Activated effector memory CD4-positive, alpha-beta T cell treated with Interleukin-2 at 50 U/mL for 16 hours (primary cell): ENCODE measurements around the gene CRB1.

Experiments used
- DNase-seq: peaks from one replicate; pipeline ENCODE4 v3.0.0-alpha.2; 2020

CRB1 gene

GRCh38 chr1:197268012-197268411 is at the start of gene CRB1:
Gene CRB1 (plus strand): TSS chr1:197268252. CDS start chr1:197268413, 161 bp downstream.
- no peak for DNase-seq

- no peak for DNase-seq
These were observed 49.2 kb upstream of the CRB1 start for GRCh38 chr1:197218857-197219256.

- no peak for DNase-seq
These were observed 45.9 kb upstream of the CRB1 start for GRCh38 chr1:197222025-197222685.

GRCh38 chr1:197222780-197223179 is 45.3 kb upstream of the CRB1 start:
- DNase-seq, result no peak

DNA sequence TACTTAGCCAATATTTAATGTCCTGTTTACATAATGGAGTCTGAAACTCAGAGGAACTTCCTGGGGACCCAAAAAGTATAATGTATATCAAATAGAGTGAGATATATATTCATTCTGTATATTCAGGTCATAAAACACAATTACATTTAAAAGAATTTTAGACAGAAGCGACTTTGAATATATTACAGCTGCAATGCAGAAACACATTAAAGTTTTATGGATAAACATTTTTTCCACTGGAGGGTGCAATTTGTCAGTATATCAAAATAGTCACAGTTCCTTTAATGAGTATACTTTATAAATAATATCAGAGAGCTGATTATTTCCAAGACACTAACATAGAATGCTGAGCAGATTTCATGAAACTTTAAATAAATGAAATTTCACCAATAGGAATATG is 43.9 kb upstream of the CRB1 start:
- DNase-seq, result no peak

DNA sequence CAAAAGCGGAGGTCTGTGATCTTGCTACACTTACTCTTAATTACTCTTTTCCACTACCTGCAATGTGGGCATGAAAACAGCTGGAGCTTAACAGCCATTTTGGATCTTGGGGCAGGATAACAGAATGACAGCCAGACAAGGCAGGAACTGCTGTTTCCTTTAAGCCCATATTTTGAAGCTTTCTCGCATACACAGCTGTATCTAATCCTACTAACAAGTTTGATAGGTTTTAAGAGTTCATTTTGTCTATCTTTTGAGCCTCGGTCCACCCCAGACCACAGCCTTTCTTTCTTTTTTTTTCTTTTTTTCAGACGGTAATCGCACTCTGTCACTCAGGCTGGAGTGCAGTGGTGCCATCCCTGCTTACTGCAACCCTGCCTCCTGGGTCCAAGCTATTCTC is 42.4 kb upstream of the CRB1 start:
- no peak for DNase-seq

DNA sequence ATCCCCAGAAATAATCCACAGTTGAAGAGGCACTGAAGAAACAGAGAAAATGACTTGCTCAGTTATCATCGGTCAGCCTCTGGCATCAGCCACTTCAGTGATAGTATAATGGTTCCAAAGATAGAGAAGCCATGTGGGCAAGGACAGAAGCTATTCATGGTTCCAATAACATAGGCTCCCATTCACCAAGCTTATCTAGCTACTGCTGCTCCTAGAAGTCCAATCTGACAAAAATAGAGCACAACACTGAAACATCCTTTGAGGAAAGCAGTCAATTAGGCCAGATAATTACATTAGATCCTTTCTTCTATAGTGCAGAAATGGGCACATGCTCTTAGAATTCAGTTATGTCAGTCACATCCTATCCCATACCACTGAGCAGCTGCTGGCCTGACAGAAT is 33.5 kb upstream of the CRB1 start:
- DNase-seq, result no peak

- no peak for DNase-seq
These were observed 32.7 kb upstream of the CRB1 start for GRCh38 chr1:197235355-197235754.

DNA sequence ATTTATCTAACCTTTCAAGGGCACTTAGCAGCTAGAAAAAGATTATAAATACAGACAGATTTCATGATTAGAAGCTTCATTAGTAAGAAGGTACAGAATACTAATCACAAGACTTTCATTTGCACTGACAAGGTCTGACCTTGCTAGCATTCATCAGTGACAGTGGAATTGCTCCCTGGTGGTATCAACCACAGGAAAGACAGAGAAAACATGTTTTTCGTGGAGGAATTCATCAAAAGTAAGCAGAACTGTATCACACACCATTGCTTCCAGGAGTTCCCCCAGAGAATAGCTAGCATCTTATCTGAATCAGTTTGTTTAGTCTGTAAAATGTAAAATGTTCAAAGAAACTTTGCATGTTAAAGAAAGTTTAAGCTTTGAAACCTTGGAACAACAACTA is 20.6 kb upstream of the CRB1 start:
- DNase-seq, result no peak

- no peak for DNase-seq
These were observed 18.7 kb upstream of the CRB1 start for GRCh38 chr1:197249324-197249723.

- no peak for DNase-seq
These were observed 17.4 kb upstream of the CRB1 start for GRCh38 chr1:197250616-197251015.

GRCh38 chr1:197252973-197253372 is 15.1 kb upstream of the CRB1 start:
- DNase-seq, result no peak

GRCh38 chr1:197254866-197255265 is 13.2 kb upstream of the CRB1 start:
- DNase-seq, result no peak

GRCh38 chr1:197264936-197265567 is 3.0 kb upstream of the CRB1 start:
- no peak for DNase-seq

DNA sequence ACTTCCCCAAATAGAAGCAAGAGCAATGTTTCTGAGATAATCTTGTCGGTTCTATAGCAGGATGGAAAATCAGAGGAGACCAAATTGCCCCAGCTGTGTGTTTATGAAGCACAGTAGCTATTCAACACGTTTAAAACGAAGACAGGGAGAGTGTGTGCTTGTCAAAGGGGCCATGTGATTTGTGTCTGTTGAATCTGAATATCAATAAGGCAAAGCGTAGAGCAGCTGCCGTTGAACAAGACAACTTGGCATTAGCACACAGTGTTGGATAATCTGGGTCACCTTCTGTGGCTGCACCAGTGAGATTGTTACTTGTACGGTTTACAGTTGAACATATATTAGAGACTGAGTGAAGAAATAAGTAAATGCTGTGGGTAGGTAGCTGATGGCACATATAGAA is 1.0 kb downstream of the CRB1 start:
- no peak for DNase-seq

GRCh38 chr1:197272791-197273190 is 4.7 kb downstream of the CRB1 start:
- no peak for DNase-seq

GRCh38 chr1:197277166-197277565 is 9.1 kb downstream of the CRB1 start:
- DNase-seq, result no peak

DNA sequence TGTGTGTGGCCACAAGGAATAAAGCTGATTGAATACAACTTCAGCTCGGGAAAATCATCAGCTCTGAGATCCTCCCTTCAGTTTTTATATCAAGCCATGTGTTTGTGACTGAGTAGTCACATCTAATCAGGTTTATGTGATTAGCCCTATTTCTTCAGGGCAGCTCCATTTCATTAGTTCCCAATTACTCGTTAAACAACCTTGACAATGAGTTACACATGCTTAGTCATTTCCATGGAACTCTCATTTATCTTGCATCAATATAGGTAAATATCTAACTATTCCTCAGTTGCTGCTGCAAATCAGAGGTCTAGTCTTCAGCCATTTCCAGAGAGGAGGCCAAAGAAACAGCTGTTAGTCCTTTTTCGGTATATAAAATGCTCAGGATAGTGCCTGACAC is 16.3 kb downstream of the CRB1 start:
- no peak for DNase-seq

- DNase-seq, result no peak
These were observed 16.9 kb downstream of the CRB1 start for GRCh38 chr1:197284966-197285365.

- no peak for DNase-seq
These were observed 17.6 kb downstream of the CRB1 start for GRCh38 chr1:197285526-197286205.

- DNase-seq, result no peak
These were observed 18.6 kb downstream of the CRB1 start for GRCh38 chr1:197286634-197287033.

GRCh38 chr1:197287863-197288262 is 19.8 kb downstream of the CRB1 start:
- no peak for DNase-seq

DNA sequence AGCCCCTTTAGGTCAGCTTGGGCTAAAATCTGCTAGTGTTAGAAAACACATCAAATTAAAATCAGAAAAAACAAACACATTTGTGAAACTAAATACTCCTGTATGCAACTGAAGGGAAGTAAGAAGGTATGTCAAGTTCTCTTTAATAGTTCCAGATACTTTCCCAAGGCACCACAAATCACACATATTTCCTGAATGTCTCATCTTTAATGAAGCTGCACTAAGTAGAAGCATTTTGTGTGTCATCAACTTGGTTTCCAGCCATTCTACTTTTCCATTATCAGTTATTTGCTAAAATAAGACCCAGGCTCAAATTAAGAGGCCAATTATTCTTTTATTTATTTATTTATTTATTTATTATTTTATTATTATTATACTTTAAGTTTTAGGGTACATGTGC is 34.7 kb downstream of the CRB1 start:
- DNase-seq, result no peak

DNA sequence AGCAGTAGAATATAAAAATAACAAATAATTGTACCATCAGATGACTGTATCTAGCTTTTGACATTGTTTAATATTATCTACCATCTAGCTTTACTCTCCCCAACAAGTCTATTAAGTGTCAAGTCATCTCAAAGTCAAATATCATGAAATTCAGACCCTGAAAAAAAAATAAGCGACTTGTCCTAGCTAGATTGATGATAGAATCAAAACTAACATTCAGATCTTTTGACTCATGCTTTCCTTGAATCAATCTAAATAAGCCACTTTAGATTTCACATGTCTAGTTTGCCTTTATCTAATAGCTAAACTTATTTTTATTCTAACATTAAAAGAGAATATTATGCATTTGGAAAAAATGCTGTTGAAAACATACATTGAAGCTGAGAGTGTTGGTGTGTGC is 35.4 kb downstream of the CRB1 start:
- DNase-seq, result no peak
